ENCODE results near the gene HIPK2.

The HIPK2 gene

DNA sequence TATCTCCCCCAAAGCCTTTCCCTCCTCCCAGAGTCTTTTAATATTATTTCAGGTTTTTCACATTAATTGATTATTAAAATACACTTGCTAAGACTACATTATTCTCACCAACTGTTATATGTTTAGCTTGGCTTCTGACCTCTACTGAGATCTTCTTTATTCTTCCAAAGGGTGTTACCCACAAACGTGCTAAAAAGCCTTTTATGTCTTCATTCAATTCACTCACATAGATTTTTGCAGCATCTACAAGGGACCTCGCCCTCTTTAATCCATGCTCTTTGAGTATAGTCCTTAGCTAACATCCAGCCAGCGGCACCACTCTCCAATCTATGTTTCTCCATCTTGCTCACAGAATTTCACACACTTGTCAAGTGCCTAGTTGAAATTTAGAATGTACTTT, 115.9 kb downstream of the HIPK2 start:
- TF ChIP-seq ZBTB7A (IDR thresholded peaks at IDR 0.05; ENCODE audit: low read depth) (no peak), CEBPB (IDR thresholded peaks at IDR 0.05) (no peak), TEAD4 (IDR thresholded peaks at IDR 0.05) (no peak), FOXM1 (IDR thresholded peaks at IDR 0.05; ENCODE audit: borderline replicate concordance, low read depth) (no peak), TCF12 (IDR thresholded peaks at IDR 0.05; ENCODE audit: low read depth) (no peak), EGR1 (IDR thresholded peaks at IDR 0.05) (no peak), RAD21 (IDR thresholded peaks at IDR 0.05; ENCODE audit: low read depth) (no peak), CREB1 (IDR thresholded peaks at IDR 0.05; ENCODE audit: low read depth) (no peak), EP300 (IDR thresholded peaks at IDR 0.05; ENCODE audit: borderline replicate concordance) (no peak), TAF1 (IDR thresholded peaks at IDR 0.05; ENCODE audit: low read depth) (no peak)
- TF ChIP-seq, protein P1, sequence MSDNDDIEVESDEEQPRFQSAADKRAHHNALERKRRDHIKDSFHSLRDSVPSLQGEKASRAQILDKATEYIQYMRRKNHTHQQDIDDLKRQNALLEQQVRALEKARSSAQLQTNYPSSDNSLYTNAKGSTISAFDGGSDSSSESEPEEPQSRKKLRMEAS (IDR thresholded peaks at IDR 0.05) = no peak
- TF ChIP-seq, protein P2, sequence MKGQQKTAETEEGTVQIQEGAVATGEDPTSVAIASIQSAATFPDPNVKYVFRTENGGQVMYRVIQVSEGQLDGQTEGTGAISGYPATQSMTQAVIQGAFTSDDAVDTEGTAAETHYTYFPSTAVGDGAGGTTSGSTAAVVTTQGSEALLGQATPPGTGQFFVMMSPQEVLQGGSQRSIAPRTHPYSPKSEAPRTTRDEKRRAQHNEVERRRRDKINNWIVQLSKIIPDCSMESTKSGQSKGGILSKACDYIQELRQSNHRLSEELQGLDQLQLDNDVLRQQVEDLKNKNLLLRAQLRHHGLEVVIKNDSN (IDR thresholded peaks at IDR 0.05) = no peak
- TF ChIP-seq, protein P3, sequence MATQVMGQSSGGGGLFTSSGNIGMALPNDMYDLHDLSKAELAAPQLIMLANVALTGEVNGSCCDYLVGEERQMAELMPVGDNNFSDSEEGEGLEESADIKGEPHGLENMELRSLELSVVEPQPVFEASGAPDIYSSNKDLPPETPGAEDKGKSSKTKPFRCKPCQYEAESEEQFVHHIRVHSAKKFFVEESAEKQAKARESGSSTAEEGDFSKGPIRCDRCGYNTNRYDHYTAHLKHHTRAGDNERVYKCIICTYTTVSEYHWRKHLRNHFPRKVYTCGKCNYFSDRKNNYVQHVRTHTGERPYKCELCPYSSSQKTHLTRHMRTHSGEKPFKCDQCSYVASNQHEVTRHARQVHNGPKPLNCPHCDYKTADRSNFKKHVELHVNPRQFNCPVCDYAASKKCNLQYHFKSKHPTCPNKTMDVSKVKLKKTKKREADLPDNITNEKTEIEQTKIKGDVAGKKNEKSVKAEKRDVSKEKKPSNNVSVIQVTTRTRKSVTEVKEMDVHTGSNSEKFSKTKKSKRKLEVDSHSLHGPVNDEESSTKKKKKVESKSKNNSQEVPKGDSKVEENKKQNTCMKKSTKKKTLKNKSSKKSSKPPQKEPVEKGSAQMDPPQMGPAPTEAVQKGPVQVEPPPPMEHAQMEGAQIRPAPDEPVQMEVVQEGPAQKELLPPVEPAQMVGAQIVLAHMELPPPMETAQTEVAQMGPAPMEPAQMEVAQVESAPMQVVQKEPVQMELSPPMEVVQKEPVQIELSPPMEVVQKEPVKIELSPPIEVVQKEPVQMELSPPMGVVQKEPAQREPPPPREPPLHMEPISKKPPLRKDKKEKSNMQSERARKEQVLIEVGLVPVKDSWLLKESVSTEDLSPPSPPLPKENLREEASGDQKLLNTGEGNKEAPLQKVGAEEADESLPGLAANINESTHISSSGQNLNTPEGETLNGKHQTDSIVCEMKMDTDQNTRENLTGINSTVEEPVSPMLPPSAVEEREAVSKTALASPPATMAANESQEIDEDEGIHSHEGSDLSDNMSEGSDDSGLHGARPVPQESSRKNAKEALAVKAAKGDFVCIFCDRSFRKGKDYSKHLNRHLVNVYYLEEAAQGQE (IDR thresholded peaks at IDR 0.05; ENCODE audit: low read depth) = no peak

DNA sequence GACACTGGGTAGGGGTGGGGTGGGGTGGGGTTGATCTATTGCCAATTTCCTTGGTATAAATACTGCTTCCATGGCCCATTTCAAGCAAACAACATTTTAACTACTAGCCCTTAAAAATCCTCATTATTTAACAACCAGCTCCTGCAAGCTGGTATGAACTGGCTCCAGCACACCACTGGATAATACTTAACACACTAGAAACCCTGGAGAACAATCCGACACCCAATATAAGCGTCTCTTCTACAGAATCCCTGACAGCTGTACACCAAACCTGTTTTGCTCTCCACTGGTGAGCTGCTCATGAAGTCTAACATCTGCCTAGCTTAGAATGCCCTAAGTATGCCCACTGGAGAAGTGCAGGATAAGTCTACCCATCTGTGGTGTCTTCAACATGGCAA, 116.8 kb downstream of the HIPK2 start:
- no peak for TF ChIP-seq TEAD4 (IDR thresholded peaks at IDR 0.05)
- no peak for TF ChIP-seq ZBTB7A (IDR thresholded peaks at IDR 0.05; ENCODE audit: low read depth)
- no peak for TF ChIP-seq EP300 (IDR thresholded peaks at IDR 0.05; ENCODE audit: borderline replicate concordance)
- TF ChIP-seq, protein P1 (IDR thresholded peaks at IDR 0.05) = no peak
- no peak for TF ChIP-seq TCF12 (IDR thresholded peaks at IDR 0.05; ENCODE audit: low read depth)

DNA sequence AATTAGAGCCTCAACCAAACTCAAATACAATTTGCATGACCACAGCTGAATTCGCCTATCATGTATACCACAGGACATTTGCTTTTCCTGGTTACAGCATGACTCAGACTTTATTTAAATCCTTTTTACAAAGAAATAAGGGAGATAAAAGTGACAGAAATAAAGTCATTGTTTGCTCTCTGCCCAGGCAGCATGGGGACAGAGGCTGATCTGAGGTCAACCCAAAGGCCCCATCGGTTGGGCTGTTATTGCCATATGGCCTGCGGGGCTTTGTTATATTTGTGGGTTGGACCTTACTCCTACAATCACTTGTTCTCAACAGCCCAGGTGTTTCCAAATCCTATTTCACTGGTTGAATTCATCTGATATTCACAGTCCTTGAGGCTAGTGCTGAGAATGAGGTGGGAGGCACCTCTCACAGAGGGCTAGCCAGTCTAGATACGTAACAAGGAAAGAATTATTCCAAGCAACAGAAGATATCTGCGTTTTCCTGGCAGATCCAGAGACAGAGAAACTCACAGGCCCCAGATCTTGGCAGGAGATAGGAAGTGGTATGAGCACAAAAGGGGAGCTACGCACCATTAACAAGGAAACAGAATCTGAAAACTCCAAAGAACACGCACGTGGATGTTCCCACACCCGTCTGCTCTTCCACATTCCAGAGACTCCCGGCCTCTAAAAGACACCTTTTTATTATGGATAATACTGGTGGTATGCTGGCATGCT, 117.3 kb downstream of the HIPK2 start:
- TF ChIP-seq TCF12 (IDR thresholded peaks at IDR 0.05; ENCODE audit: low read depth) (no peak), YY1 (IDR thresholded peaks at IDR 0.05; ENCODE audit: low read depth) (no peak), EP300 (IDR thresholded peaks at IDR 0.05; ENCODE audit: borderline replicate concordance) (no peak), TEAD4 (IDR thresholded peaks at IDR 0.05) (no peak), TAF1 (IDR thresholded peaks at IDR 0.05; ENCODE audit: low read depth) (no peak), RAD21 (IDR thresholded peaks at IDR 0.05; ENCODE audit: low read depth) (no peak), CREB1 (IDR thresholded peaks at IDR 0.05; ENCODE audit: low read depth) (no peak), EGR1 (IDR thresholded peaks at IDR 0.05) (no peak), NFIC (IDR thresholded peaks at IDR 0.05) (no peak), CEBPB (IDR thresholded peaks at IDR 0.05) (no peak)
- TF ChIP-seq, protein P1 (IDR thresholded peaks at IDR 0.05) = no peak

DNA sequence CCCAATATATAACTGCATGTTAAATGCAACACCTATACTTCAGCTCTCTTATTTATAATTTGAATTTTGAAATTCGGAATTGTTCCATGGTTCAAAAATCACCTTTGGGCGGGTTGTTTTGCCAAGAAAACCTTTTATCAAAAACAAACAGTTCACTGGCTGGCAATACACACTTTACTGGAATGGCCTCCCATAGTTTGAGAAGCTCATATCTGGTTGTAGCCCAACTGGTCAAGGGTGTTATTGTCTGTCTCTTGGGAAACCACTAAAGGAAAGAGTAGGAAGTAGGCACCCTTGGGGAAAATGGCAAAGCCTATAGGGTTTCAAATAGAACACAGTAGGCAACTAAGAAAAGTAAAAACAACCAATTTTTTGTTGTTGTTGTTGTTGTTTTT, 117.9 kb downstream of the HIPK2 start:
- TF ChIP-seq, protein P3 (IDR thresholded peaks at IDR 0.05; ENCODE audit: low read depth) = no peak
- TF ChIP-seq, protein P1 (IDR thresholded peaks at IDR 0.05) = no peak
- TF ChIP-seq NFIC (IDR thresholded peaks at IDR 0.05) = no peak
- TF ChIP-seq CEBPB (IDR thresholded peaks at IDR 0.05) = no peak
- TF ChIP-seq YY1 (IDR thresholded peaks at IDR 0.05; ENCODE audit: low read depth) = no peak
- TF ChIP-seq EP300 (IDR thresholded peaks at IDR 0.05; ENCODE audit: borderline replicate concordance) = no peak
- no peak for TF ChIP-seq TEAD4 (IDR thresholded peaks at IDR 0.05)
- TF ChIP-seq TCF12 (IDR thresholded peaks at IDR 0.05; ENCODE audit: low read depth) = no peak
- TF ChIP-seq EGR1 (IDR thresholded peaks at IDR 0.05) = no peak
- TF ChIP-seq CREB1 (IDR thresholded peaks at IDR 0.05; ENCODE audit: low read depth) = no peak
- TF ChIP-seq ZBTB7A (IDR thresholded peaks at IDR 0.05; ENCODE audit: low read depth) = no peak
- TF ChIP-seq, protein P2 (IDR thresholded peaks at IDR 0.05) = no peak
- TF ChIP-seq RAD21 (IDR thresholded peaks at IDR 0.05; ENCODE audit: low read depth) = no peak
- TF ChIP-seq FOXM1 (IDR thresholded peaks at IDR 0.05; ENCODE audit: borderline replicate concordance, low read depth) = no peak
- TF ChIP-seq TAF1 (IDR thresholded peaks at IDR 0.05; ENCODE audit: low read depth) = no peak

DNA sequence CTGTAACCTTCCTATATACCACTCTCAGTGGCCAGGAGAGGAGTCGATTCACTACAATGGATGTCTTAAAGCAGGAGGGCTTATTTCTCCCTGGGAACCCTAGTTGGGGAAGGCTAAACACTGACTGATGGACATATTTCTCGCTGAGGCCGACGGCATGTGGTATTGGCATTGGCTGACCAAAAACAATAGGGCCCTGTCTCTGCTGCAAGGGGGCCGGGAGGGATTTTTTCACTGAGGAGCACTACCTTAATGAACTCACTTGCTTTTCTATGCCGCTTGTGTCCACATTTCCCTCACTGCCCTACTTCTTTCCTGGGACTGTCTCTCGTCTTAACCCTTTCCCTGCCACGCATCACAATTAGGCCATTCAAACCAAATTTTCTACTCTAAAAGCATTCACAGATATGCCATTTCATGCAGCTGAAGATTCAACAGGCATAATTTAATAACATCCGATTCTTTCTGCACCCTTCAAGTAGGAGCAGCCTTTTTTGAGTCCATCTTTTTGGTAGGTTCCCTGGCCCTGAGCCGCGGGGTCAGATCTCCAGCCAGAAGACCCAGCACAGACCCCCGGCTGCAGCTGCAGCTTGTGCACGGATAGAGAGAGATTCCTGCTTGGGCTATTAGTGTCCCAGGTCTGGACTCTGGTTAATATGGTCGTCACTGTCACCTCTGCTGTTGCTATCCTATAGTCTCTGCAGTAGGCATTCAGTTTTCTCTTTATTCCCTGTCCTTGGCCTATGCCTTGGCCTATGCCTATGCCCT, 118.7 kb downstream of the HIPK2 start:
- no peak for TF ChIP-seq FOXM1 (IDR thresholded peaks at IDR 0.05; ENCODE audit: borderline replicate concordance, low read depth)
- no peak for TF ChIP-seq NFIC (IDR thresholded peaks at IDR 0.05)
- TF ChIP-seq EP300 (IDR thresholded peaks at IDR 0.05; ENCODE audit: borderline replicate concordance) = no peak
- TF ChIP-seq, protein P3 (IDR thresholded peaks at IDR 0.05; ENCODE audit: low read depth) = no peak
- TF ChIP-seq, protein P2 (IDR thresholded peaks at IDR 0.05) = no peak
- no peak for TF ChIP-seq TAF1 (IDR thresholded peaks at IDR 0.05; ENCODE audit: low read depth)
- TF ChIP-seq, protein P1 (IDR thresholded peaks at IDR 0.05) = 0 out of 2 replicates have a peak, but pooled peaks have one; percentile 32
- TF ChIP-seq TEAD4 (IDR thresholded peaks at IDR 0.05) = no peak
- TF ChIP-seq RAD21 (IDR thresholded peaks at IDR 0.05; ENCODE audit: low read depth) = no peak
